HG02852 (cell line): ENCODE data around the gene PSMB9.
A peak's percentile ranks its signal among the peaks of the same experiment; 100 is the strongest.

Source experiments
- ATAC-seq: cut with Tn5 transposase; IDR thresholded peaks from one replicate; pipeline ENCODE4 v1.9.1; 2021; ENCODE audit warnings: mild to moderate bottlenecking, moderate library complexity; ENCODE audit not compliant: unreplicated experiment

Gene PSMB9

GRCh38 chr6:32894085-32895005, 40.4 kb downstream of the PSMB9 start:
- ATAC-seq, result peak; percentile 98

- peak; percentile 10 for ATAC-seq
Measured at GRCh38 chr6:32895006-32895345, 41.0 kb downstream of the PSMB9 start.

GRCh38 chr6:32903952-32904351, 50.0 kb downstream of the PSMB9 start:
- ATAC-seq, result no peak

- no peak for ATAC-seq
Measured at GRCh38 chr6:32905078-32905477, 51.1 kb downstream of the PSMB9 start.

- ATAC-seq, result no peak
Measured at GRCh38 chr6:32906539-32906938, 52.5 kb downstream of the PSMB9 start.

- ATAC-seq, result no peak
Measured at GRCh38 chr6:32908897-32909296, 54.9 kb downstream of the PSMB9 start.
